Keratinocyte (primary cell): Measurements from ENCODE around the gene ZNF462. TPM values are rescaled to one million over a fixed set of nuclear protein-coding genes. Genes with fewer than 3 reads are reported as not detected.

ENCODE experiments used
- DNase-seq: peaks from one replicate; pipeline ENCODE4 v3.0.0-alpha.2; 2011; ENCODE audit warnings: low read depth, missing footprints, low spot score
- FAIRE-seq: peaks from 2 replicates; lab custom pipeline; 2011; peaks lifted over from hg19 to GRCh38; lab: Jason Lieb, UNC
- H2AFZ ChIP-seq: 2 replicates; pipeline ENCODE4 v1.6.0; 2012; ENCODE audit warnings: low read length, control low read depth, inconsistent platforms; ENCODE audit not compliant: control insufficient read depth
- H3K27ac ChIP-seq: 2 replicates; pipeline ENCODE4 v1.5.1; 2011; ENCODE audit warnings: low read length; ENCODE audit not compliant: control insufficient read depth, insufficient read depth
- H3K27me3 ChIP-seq: 3 replicates; pipeline ENCODE4 v1.6.0; 2011; ENCODE audit warnings: low read length; ENCODE audit not compliant: control insufficient read depth, insufficient read depth; ENCODE audit errors: extremely low read depth
- H3K36me3 ChIP-seq, 2 experiments: 2 replicates in 1 of 2; 3 replicates in 1 of 2; pipeline ENCODE4 v1.5.1; 2011; ENCODE audit warnings: low read length in 2 of 2, mild to moderate bottlenecking in 1 of 2; ENCODE audit not compliant: control insufficient read depth in 2 of 2, insufficient read depth in 2 of 2; ENCODE audit errors: extremely low read depth in 1 of 2
- H3K4me1 ChIP-seq: 3 replicates; pipeline ENCODE4 v1.5.1; 2011; ENCODE audit warnings: low read length; ENCODE audit not compliant: control insufficient read depth, insufficient read depth; ENCODE audit errors: extremely low read depth
- H3K4me2 ChIP-seq: 3 replicates; pipeline ENCODE4 v1.6.0; 2011; ENCODE audit warnings: low read depth, low read length; ENCODE audit not compliant: control insufficient read depth, insufficient read depth; ENCODE audit errors: extremely low read depth
- H3K4me3 ChIP-seq, 3 experiments: fragments of 200-600 bp in 1 of 3; sonication (generic) in 1 of 3; 2 replicates in 2 of 3; 3 replicates in 1 of 3; pipeline ENCODE4 v1.5.1; 2011 to 2016; ENCODE audit warnings: low read length in 3 of 3, mild to moderate bottlenecking in 3 of 3, control low read depth in 2 of 3, inconsistent platforms in 1 of 3, low read depth in 1 of 3, mixed read lengths in 1 of 3, mixed run types in 1 of 3, moderate library complexity in 1 of 3; ENCODE audit not compliant: control insufficient read depth in 2 of 3, insufficient read depth in 2 of 3; ENCODE audit errors: extremely low read depth in 1 of 3
- H3K79me2 ChIP-seq: 2 replicates; pipeline ENCODE4 v1.6.0; 2012; ENCODE audit warnings: low read length; ENCODE audit not compliant: control insufficient read depth, insufficient read depth
- H3K9ac ChIP-seq: 3 replicates; pipeline ENCODE4 v1.6.0; 2011; ENCODE audit warnings: low read length; ENCODE audit not compliant: control insufficient read depth, insufficient read depth; ENCODE audit errors: extremely low read depth
- H3K9me1 ChIP-seq: 3 replicates; pipeline ENCODE4 v1.6.0; 2011; ENCODE audit warnings: low read length; ENCODE audit not compliant: control insufficient read depth, insufficient read depth; ENCODE audit errors: extremely low read depth
- H3K9me3 ChIP-seq: 2 replicates; pipeline ENCODE4 v1.5.1; 2012; ENCODE audit warnings: low read depth, low read length; ENCODE audit not compliant: control insufficient read depth
- H4K20me1 ChIP-seq: 3 replicates; pipeline ENCODE4 v1.6.0; 2011; ENCODE audit warnings: low read length; ENCODE audit not compliant: control insufficient read depth, insufficient read depth; ENCODE audit errors: extremely low read depth
- EZH2 ChIP-seq: IDR thresholded peaks from one replicate; pipeline ENCODE4 v1.6.1; 2012; ENCODE audit warnings: inconsistent platforms, mild to moderate bottlenecking, low read length, moderate library complexity
- dilution Hi-C: fragments of 300-500 bp; cut with MboI; formaldehyde crosslinking; loops from one replicate; pipeline ENCODE4 v1.7.0; 2020; ENCODE audit warnings: low sequenced_read_pairs; ENCODE audit not compliant: extremely low pct_ligation_motif_present
- polyA plus RNA-seq, 5 experiments: library from polyadenylated mRNA; depleted of rRNA in 3 of 5; stranded (reverse) in 3 of 5; stranded (forward) in 1 of 5; unstranded in 1 of 5; fragments of >200 nt; gene quantifications; 1 replicate in 1 of 5; 2 replicates in 3 of 5; 3 replicates in 1 of 5; pipeline versions ENCODE4 v1.2.1 to v1.2.3, GENCODE V29; 2011 to 2012; ENCODE audit warnings: missing spikeins in 2 of 5, low read depth in 1 of 5, low replicate concordance in 1 of 5
- TF ChIP-seq, protein P1 (sequence below), 3 experiments: IDR thresholded peaks in 1 of 3; conservative IDR thresholded peaks in 1 of 3; optimal IDR thresholded peaks in 1 of 3; 2 replicates in 2 of 3; 3 replicates in 1 of 3; pipeline versions ENCODE3 to v1.5.1; 2011; ENCODE audit warnings: low read length in 3 of 3, mild to moderate bottlenecking in 3 of 3, moderate library complexity in 2 of 3, control low read depth in 1 of 3, inconsistent platforms in 1 of 3; ENCODE audit not compliant: insufficient read depth in 2 of 3; ENCODE audit errors: extremely low read depth in 1 of 3

Gene ZNF462
- polyA plus RNA-seq, 1 donor (not counting 4 experiments of a cell fraction or from before 2014, with no cell fraction given) = 7.8 TPM

- H3K4me3 ChIP-seq = no peak overlapping the region
- FAIRE-seq (peak; percentile 17), DNase-seq (no peak)
- peaks cover 0 to 2% of the 10 kb centered on the region in 2 experiments for H3K36me3 ChIP-seq
- H4K20me1 ChIP-seq = no peaks in the 10 kb centered on the region
- H3K9me3 ChIP-seq = no peaks in the 10 kb centered on the region
- H3K79me2 ChIP-seq = no peaks in the 10 kb centered on the region
- no peaks in the 10 kb centered on the region for H3K9me1 ChIP-seq
- no peak overlapping the region for H2AFZ ChIP-seq
- TF ChIP-seq, protein P1, sequence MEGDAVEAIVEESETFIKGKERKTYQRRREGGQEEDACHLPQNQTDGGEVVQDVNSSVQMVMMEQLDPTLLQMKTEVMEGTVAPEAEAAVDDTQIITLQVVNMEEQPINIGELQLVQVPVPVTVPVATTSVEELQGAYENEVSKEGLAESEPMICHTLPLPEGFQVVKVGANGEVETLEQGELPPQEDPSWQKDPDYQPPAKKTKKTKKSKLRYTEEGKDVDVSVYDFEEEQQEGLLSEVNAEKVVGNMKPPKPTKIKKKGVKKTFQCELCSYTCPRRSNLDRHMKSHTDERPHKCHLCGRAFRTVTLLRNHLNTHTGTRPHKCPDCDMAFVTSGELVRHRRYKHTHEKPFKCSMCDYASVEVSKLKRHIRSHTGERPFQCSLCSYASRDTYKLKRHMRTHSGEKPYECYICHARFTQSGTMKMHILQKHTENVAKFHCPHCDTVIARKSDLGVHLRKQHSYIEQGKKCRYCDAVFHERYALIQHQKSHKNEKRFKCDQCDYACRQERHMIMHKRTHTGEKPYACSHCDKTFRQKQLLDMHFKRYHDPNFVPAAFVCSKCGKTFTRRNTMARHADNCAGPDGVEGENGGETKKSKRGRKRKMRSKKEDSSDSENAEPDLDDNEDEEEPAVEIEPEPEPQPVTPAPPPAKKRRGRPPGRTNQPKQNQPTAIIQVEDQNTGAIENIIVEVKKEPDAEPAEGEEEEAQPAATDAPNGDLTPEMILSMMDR (optimal IDR thresholded peaks at IDR 0.05 in 1 of 3, IDR thresholded peaks at IDR 0.05 in 1 of 3, conservative IDR thresholded peaks at IDR 0.05 in 1 of 3; ENCODE audit: extremely low read depth in 1 of 3, insufficient read depth in 2 of 3, low read length in 3 of 3) = no peak
- no peak for TF ChIP-seq EZH2
- no peaks in the 10 kb centered on the region for H3K27me3 ChIP-seq
- no peak overlapping the region for H3K9ac ChIP-seq
- dilution Hi-C loops = no loop called here
- no peak overlapping the region for H3K27ac ChIP-seq
- H3K4me2 ChIP-seq = no peak overlapping the region
- H3K4me1 ChIP-seq = peaks cover 17% of the 10 kb centered on the region
These were observed 92.2 kb downstream of the ZNF462 start for GRCh38 chr9:106954974-106955850.

DNA sequence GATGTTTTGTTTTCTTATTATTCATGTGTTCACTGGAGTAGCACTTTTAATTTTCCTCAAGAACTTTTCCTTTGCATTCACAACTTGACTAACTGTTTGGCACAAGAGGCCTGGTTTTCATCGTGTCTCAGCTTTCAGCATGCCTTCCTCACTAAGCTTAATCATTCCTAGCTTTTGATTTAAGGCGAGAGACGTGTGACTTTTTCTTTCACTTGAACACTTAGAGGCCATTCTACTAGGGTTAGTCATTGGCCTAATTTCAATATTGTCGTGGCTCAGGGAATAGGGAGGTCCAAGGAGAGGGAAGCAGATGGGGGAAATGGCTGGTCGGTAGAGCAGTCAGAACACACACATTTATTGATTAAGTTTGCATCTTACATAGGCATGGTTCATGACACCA, 94.0 kb downstream of the ZNF462 start:
- Histone ChIP-seq H3K27me3 (no peaks in the 10 kb centered on the region), H3K9me1 (no peaks in the 10 kb centered on the region), H3K9me3 (no peaks in the 10 kb centered on the region), H4K20me1 (no peaks in the 10 kb centered on the region), H3K9ac (no peak overlapping the region), H3K79me2 (no peaks in the 10 kb centered on the region), H3K36me3 (no peaks in the 10 kb centered on the region), H3K4me2 (no peak overlapping the region), H3K4me3 (no peak overlapping the region), H3K27ac (no peak overlapping the region), H3K4me1 (peaks cover 20% of the 10 kb centered on the region), H2AFZ (no peak overlapping the region)
- TF ChIP-seq, protein P1 (optimal IDR thresholded peaks at IDR 0.05 in 1 of 3, IDR thresholded peaks at IDR 0.05 in 1 of 3, conservative IDR thresholded peaks at IDR 0.05 in 1 of 3; ENCODE audit: extremely low read depth in 1 of 3, insufficient read depth in 2 of 3, low read length in 3 of 3) = no peak
- no peak for TF ChIP-seq EZH2
- FAIRE-seq = no peak
- dilution Hi-C loops = no loop called here
- no peak for DNase-seq
